ENCODE data around the gene ELP4.

ELP4 gene

GRCh38 chr11:31822175-31822926, 312.8 kb downstream of the ELP4 start:
- no peak for DNase-seq (ENCODE audit: low read depth in 2 of 2, low spot score in 1 of 2)

- DNase-seq (ENCODE audit: low read depth in 2 of 2, low spot score in 1 of 2) = no peak
Measured at GRCh38 chr11:31822927-31823643, 313.5 kb downstream of the ELP4 start.

DNA sequence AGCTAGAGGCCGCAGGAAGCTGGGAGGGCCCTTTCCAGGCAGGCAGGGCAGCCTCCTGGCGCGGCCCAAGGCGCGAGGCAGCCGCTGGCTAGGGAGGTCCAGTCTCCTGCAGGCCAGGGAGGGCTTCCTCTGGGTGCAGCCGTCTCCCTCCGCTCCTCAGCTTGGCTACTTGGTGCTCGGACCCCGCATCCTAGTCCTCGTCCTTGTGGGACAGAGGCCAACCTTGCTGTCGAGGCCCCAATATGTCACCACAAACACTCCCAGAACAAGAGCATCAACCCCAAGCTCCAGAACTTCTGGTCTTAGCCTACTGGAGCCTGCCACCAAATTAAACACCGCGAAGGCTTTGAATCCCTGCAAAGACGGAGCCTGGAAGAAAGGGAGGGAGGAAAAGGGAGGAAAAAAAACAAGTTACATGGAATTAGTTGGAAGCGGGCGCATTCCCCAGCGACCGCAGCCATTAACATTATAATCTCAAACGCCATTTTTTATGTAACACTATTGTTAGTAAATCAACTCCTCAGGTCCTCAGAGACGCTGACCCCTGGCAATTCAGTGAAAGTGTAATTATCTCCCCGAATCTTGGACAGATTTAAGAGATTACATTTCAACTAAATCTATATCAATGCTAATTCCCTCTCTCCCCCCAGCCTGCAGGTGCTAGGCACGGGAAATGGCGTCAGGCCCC, 314.2 kb downstream of the ELP4 start:
- no peak for DNase-seq (ENCODE audit: low read depth in 2 of 2, low spot score in 1 of 2)

DNA sequence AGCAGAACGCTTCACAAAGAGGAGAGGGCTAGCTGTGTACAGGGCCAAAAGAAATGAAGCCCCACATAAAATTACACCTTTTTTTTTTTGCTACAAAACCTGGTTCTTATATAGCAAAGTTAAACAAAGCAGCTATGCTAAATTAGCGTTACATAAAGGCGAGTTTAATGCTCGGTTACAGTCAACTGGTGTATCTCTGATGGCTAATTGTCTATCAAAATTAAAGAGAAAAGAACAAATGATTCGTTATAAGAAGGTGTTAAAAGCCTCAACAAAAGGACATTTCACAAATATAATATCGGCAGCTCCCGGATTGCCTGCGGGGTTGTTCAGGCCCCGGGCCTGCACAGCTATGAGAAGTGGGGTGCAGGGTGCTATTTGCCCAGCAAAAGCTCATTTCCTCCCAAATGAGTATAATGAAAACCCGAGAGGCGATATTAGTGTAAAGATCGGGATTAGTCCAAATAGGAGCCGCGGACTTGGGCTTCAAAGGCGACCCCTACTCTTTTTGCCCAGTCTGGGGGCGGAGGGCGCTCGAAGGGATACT, 314.8 kb downstream of the ELP4 start:
- no peak for DNase-seq (ENCODE audit: low read depth in 2 of 2, low spot score in 1 of 2)

GRCh38 chr11:31824879-31825837, 315.6 kb downstream of the ELP4 start:
- no peak for DNase-seq (ENCODE audit: low read depth in 2 of 2, low spot score in 1 of 2)

GRCh38 chr11:31825838-31826484, 316.4 kb downstream of the ELP4 start:
- DNase-seq (ENCODE audit: low read depth in 2 of 2, low spot score in 1 of 2) = no peak

- no peak for DNase-seq (ENCODE audit: low read depth in 2 of 2, low spot score in 1 of 2)
Measured at GRCh38 chr11:31826536-31827438, 317.2 kb downstream of the ELP4 start.

GRCh38 chr11:31827455-31828206, 318.1 kb downstream of the ELP4 start:
- no peak for DNase-seq (ENCODE audit: low read depth in 2 of 2, low spot score in 1 of 2)

DNA sequence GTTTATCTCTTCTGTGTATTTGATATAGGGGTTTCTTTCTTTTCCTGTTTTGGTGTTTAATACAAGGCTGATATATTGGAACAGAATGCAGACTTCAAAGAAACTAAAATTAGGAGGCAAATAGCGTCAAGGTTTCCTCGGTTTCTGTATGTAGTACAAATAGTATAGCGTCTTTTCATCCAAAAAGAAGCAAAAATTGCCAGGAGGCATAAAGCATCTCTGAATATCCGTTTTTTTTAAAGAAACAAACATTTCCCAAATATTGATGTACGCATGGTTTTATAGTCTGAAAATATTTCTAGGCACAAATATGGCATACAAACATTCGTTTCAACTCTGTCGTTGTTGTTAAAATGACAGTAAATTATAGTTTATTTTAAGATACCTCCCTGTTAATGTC, 318.6 kb downstream of the ELP4 start:
- no peak for DNase-seq (ENCODE audit: low read depth in 2 of 2, low spot score in 1 of 2)

GRCh38 chr11:31830406-31830805, 320.8 kb downstream of the ELP4 start:
- no peak for DNase-seq (ENCODE audit: low read depth in 2 of 2, low spot score in 1 of 2)

GRCh38 chr11:31834237-31834636, 324.7 kb downstream of the ELP4 start:
- no peak for DNase-seq (ENCODE audit: low read depth in 2 of 2, low spot score in 1 of 2)

All from stimulated activated CD8-positive, alpha-beta memory T cell treated with anti-CD3 and anti-CD28 coated beads, Interleukin-4, amount 100 ng/mL, for 1 hour (primary cell).